CD4-positive, alpha-beta T cell treated with Interferon gamma for 1 hour (primary cell): Measurements from ENCODE around the gene RECK.
"Not testable (repeated sequence)": the region's sequence is repeated elsewhere in the genome, so short reads cannot be mapped to it uniquely, and the experiment has no call there.

Source experiments
- DNase-seq: peaks from one replicate; pipeline ENCODE4 v3.0.0-alpha.2; 2020

Gene RECK

GRCh38 chr9:36064448-36065037 lies 27.8 kb downstream of the RECK start:
- DNase-seq = no peak

GRCh38 chr9:36074055-36074454 lies 37.3 kb downstream of the RECK start:
- no peak for DNase-seq

GRCh38 chr9:36074870-36075532 lies 38.3 kb downstream of the RECK start:
- no peak for DNase-seq

DNA sequence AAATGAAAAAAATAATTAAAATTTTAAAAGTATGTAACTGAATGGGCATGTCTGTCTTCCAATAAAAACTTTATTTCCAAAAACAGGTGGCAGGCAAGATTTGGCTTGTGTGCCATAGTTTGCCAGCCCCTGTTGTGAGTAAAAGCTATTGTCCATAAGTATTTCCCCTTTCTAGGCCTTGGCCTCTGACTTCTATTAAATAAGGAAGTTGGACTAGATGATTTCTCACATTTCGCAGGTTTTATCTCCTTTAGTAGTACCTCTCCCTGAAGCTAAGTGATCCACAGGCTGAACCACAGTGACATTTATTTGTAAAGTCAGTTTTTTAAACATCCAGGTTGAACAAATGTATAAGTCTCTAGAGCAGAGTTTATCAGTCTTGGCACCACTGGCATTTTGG lies 41.3 kb downstream of the RECK start:
- no peak for DNase-seq

DNA sequence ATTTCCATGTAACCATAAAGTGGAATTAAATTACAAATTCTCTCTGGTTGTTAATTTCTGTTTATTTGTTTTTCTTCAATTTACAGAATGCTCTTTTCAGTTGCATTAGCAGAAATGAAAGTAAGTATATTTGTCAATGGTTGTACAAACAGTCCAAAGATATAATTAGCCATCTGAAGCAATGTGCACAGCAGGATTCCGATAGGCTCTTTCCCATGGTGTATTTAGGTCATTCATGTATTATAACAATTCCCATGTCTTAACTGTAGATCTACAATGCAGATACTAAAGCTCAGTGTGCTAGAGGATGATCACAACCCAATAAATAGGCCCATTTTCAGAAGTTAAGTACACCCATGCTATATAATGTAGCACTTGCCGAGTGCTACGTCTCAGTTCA lies 43.8 kb downstream of the RECK start:
- DNase-seq = no peak

- DNase-seq = no peak
Measured at GRCh38 chr9:36082931-36083330, 46.2 kb downstream of the RECK start.

DNA sequence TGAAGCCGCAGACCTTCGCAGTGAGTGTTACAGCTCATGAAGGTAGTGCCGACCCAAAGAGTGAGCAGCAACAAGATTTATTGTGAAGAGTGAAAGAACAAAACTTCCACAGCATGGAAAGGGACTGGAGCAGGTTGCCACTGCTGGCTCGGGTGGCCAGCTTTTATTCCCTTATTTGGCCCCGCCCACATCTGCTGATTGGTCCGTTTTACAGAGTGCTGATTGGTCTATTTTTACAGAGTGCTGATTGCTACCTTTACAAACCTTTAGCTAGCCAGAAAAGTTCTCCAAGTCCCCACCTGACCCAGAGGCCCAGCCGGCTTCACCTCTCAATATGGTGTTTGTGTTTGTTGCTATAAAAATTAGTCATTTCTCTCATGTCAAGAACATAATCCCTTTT lies 49.7 kb downstream of the RECK start:
- no peak for DNase-seq

GRCh38 chr9:36087054-36087453 lies 50.3 kb downstream of the RECK start:
- not testable (repeated sequence) for DNase-seq

- DNase-seq = no peak
Measured at GRCh38 chr9:36088020-36088419, 51.3 kb downstream of the RECK start.

- no peak for DNase-seq
Measured at GRCh38 chr9:36091026-36091953, 54.6 kb downstream of the RECK start.

GRCh38 chr9:36092014-36092413 lies 55.3 kb downstream of the RECK start:
- no peak for DNase-seq

GRCh38 chr9:36092509-36093215 lies 55.9 kb downstream of the RECK start:
- peak; percentile 41 for DNase-seq

GRCh38 chr9:36093384-36093783 lies 56.7 kb downstream of the RECK start:
- DNase-seq = no peak

DNA sequence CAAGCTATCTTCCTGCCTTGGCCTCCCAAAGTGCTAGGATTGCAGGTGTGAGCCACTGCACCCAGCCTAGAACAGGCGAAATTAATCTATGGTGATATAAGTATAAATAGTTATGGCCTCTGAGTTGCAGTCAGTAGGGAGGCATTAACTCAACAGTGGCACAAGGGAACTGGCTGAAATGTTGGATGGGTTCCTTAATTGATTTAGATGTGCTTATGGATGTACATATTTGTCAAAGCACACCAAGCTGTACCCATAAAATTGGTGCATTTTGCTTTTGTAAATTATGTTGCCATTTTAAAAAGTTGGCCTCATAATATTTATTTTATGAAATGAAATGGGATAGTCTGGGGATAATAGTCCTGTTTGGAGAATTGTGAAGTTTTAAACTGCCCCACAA lies 63.0 kb downstream of the RECK start:
- DNase-seq = no peak

DNA sequence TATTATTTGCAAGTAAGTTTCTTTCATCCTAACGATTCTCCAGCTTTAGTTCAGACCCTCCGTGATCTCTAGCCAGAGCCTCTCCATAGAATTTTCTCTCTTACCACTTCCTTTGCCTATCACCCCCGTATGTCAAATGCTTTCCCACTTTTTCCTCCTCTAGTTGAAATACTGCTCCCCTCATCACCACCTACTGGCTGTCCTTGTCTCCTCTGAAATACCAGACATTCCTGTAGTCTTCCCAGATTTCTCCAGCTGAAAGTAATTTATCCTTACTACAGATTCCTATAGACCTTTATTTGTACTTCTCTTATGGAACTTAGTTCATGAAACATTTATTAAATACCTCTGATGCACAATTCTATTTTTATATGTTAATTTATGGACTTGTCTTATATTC lies 63.8 kb downstream of the RECK start:
- DNase-seq = no peak

DNA sequence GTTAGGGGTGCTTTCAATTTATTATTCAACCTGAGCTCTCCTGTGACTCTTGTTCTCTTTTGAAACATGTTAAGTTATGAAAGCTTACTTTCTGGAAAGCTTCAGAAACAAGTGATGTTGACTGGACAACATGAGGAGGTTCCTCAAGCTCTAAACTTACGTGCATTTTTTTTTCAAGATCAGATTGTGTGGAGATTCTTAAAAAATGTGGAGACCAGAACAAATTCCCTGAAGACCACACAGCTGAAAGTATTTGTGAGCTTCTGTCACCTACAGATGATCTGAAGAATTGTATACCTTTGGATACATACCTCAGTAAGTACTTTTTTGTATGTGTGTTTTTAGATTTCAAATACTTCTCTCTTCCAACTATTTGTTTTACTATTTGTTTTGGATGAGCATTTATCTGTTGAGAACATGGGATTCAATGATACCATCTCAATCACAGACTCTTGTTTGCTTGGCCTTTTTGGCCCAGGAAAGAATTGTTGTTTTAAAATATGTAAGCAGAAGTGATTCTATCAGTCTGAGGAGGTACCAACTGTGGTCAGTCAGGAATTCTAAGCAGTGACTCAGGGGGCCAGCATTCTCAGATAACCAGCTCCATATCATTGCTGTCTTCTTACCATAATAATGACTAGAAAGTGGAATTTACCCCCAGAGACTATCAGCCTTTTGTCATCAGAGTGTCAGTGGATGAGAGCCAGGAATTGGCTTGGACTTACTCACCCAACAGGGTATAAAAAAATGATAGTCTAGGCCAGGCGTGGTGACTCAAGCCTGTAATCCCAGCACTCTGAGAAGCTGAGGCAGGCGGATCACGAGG lies 65.4 kb downstream of the RECK start:
- no peak for DNase-seq

GRCh38 chr9:36102742-36103495 lies 66.2 kb downstream of the RECK start:
- peak; percentile 83 for DNase-seq

DNA sequence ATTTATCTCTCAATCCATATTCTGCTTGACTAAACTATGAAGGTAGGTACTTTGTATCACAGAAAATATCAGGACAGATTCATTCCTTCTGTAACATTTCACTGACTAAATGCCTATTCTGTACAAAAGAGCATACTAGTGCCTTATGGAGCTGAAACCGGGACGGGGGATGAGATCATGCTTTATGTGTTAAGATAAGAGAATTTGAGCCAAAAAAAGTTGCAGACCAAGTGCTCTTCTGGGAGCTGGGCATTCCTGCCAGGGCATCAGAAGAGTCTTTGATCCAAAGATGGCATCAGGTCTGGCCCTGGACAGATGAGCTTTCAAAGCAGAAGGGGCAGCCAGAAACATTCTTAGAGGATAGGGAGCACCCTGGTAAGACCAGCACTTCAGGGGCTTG lies 72.4 kb downstream of the RECK start:
- DNase-seq = no peak

- no peak for DNase-seq
Measured at GRCh38 chr9:36110434-36110833, 73.7 kb downstream of the RECK start.

DNA sequence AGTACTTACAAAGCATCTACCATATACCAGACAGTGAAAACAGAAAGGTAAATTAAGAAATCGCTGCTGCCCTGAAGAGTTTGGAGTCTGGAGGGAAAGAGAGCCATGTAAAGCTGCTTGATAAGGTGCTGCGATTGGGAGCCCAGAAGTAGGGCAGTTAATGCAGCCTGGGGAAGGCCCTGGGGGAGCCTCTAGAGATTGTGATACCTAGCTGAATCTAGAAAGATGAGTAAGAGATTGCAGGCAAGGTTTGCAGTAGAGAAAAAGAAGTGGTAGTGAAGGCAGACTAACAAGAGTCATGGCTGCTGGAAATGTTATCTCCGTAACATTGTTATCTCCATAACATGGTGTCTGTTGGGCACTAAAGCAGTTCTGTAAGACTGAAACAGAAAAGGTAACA lies 75.8 kb downstream of the RECK start:
- no peak for DNase-seq

DNA sequence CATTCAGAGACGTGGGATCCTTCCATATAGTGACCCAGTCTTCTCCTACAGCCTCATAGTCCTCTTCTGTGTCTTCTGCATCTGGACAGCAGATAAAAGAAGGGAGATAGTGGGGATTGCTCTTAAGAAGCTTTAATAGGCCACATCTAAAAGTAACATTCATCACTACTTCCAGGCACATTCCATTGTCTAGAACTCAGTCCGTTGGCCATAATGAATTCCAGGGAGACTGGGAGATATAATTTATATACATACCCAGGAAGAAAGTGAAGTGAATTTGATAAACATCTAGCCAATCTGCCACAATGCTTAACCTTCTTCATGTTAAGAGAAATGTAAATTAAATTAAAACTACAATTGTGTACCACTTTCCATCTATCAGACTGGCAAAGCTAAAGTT lies 77.3 kb downstream of the RECK start:
- DNase-seq = no peak

GRCh38 chr9:36116593-36116992 lies 79.9 kb downstream of the RECK start:
- DNase-seq = no peak
